Measurements from ENCODE around the gene NOS1AP.

Gene NOS1AP

GRCh38 chr1:162383516-162383915 lies 314.0 kb downstream of the NOS1AP start:
- no peak overlapping the region for H3K4me3 ChIP-seq (replicated peaks; ENCODE audit: low read depth, low read length)
- DNase-seq (ENCODE audit: extremely low read depth, insufficient read length): no peak

GRCh38 chr1:162384116-162384515 lies 314.6 kb downstream of the NOS1AP start:
- Histone ChIP-seq H3K4me3 (replicated peaks; ENCODE audit: low read depth, low read length) (no peak overlapping the region), H3K36me3 (ENCODE audit: control insufficient read depth, insufficient read depth, low read length) (no peaks in the 10 kb centered on the region), H3K27me3 (replicated peaks; ENCODE audit: control insufficient read depth, insufficient read depth, low read length) (peaks cover 1% of the 10 kb centered on the region; the same call in 1 of the 2 replicates)
- no peak for TF ChIP-seq CTCF (IDR thresholded peaks at IDR 0.05; ENCODE audit: insufficient read depth, low read length, poor library complexity, severe bottlenecking)
- no peak for DNase-seq (ENCODE audit: extremely low read depth, insufficient read length)

More at GRCh38 chr1:162383516-162383915, 314.0 kb downstream of the NOS1AP start:
- no peaks in the 10 kb centered on the region for H3K36me3 ChIP-seq (ENCODE audit: control insufficient read depth, insufficient read depth, low read length)
- TF ChIP-seq CTCF (IDR thresholded peaks at IDR 0.05; ENCODE audit: insufficient read depth, low read length, poor library complexity, severe bottlenecking): no peak
- H3K27me3 ChIP-seq (replicated peaks; ENCODE audit: control insufficient read depth, insufficient read depth, low read length): peaks cover 1% of the 10 kb centered on the region; the same call in 1 of the 2 replicates

GRCh38 chr1:162384601-162385279 lies 315.2 kb downstream of the NOS1AP start:
- Histone ChIP-seq H3K36me3 (ENCODE audit: control insufficient read depth, insufficient read depth, low read length) (no peaks in the 10 kb centered on the region), H3K27me3 (replicated peaks; ENCODE audit: control insufficient read depth, insufficient read depth, low read length) (peaks cover 1% of the 10 kb centered on the region; the same call in 1 of the 2 replicates), H3K4me3 (replicated peaks; ENCODE audit: low read depth, low read length) (no peak overlapping the region)
- DNase-seq (ENCODE audit: extremely low read depth, insufficient read length): no peak
- TF ChIP-seq CTCF (IDR thresholded peaks at IDR 0.05; ENCODE audit: insufficient read depth, low read length, poor library complexity, severe bottlenecking): no peak

- TF ChIP-seq CTCF (IDR thresholded peaks at IDR 0.05; ENCODE audit: insufficient read depth, low read length, poor library complexity, severe bottlenecking): no peak
- Histone ChIP-seq H3K36me3 (ENCODE audit: control insufficient read depth, insufficient read depth, low read length) (no peaks in the 10 kb centered on the region), H3K27me3 (replicated peaks; ENCODE audit: control insufficient read depth, insufficient read depth, low read length) (peaks cover 1% of the 10 kb centered on the region; the same call in 1 of the 2 replicates), H3K4me3 (replicated peaks; ENCODE audit: low read depth, low read length) (no peak overlapping the region)
- DNase-seq (ENCODE audit: extremely low read depth, insufficient read length): no peak
Measured at GRCh38 chr1:162385280-162385623, 315.8 kb downstream of the NOS1AP start.

- TF ChIP-seq CTCF (IDR thresholded peaks at IDR 0.05; ENCODE audit: insufficient read depth, low read length, poor library complexity, severe bottlenecking): no peak
- DNase-seq (ENCODE audit: extremely low read depth, insufficient read length): no peak
- Histone ChIP-seq H3K4me3 (replicated peaks; ENCODE audit: low read depth, low read length) (no peak overlapping the region), H3K36me3 (ENCODE audit: control insufficient read depth, insufficient read depth, low read length) (no peaks in the 10 kb centered on the region), H3K27me3 (replicated peaks; ENCODE audit: control insufficient read depth, insufficient read depth, low read length) (peaks cover 1% of the 10 kb centered on the region; the same call in 1 of the 2 replicates)
Measured at GRCh38 chr1:162385702-162386101, 316.2 kb downstream of the NOS1AP start.
